ACHN (cell line): ENCODE data around the gene MAPK11.
A peak's percentile ranks its signal among the peaks of the same experiment; 100 is the strongest.

Experiments used
- DNase-seq: peaks from one replicate; pipeline ENCODE4 v3.0.0-alpha.2; 2015
- in situ Hi-C: cut with HindIII; loops from 2 replicates; pipeline ENCODE4 v1.10.0; 2017; ENCODE audit warnings: low sequenced_read_pairs, low pct_ligation_motif_present, low pct_unique_long_range_greater_than_20kb

Gene MAPK11

GRCh38 chr22:50298937-50299784 lies 29.0 kb upstream of the MAPK11 start:
- in situ Hi-C loops = no loop called here
- DNase-seq = no peak

- no peak for DNase-seq
- in situ Hi-C loops = no loop called here
Measured at GRCh38 chr22:50298266-50298637, 28.1 kb upstream of the MAPK11 start.

- DNase-seq = no peak
- in situ Hi-C loops = no loop called here
Measured at GRCh38 chr22:50297510-50298265, 27.5 kb upstream of the MAPK11 start.

GRCh38 chr22:50296658-50297490 lies 26.7 kb upstream of the MAPK11 start:
- in situ Hi-C loops = no loop called here
- no peak for DNase-seq

- no peak for DNase-seq
- in situ Hi-C loops = no loop called here
Measured at GRCh38 chr22:50294319-50294656, 24.1 kb upstream of the MAPK11 start.

GRCh38 chr22:50293441-50294318 lies 23.5 kb upstream of the MAPK11 start:
- peak; percentile 80 for DNase-seq
- in situ Hi-C loops = no loop called here

GRCh38 chr22:50292643-50293440 lies 22.7 kb upstream of the MAPK11 start:
- peak; percentile 49 for DNase-seq
- in situ Hi-C loops = no loop called here

- in situ Hi-C loops = no loop called here
- DNase-seq = no peak
Measured at GRCh38 chr22:50289942-50290630, 19.9 kb upstream of the MAPK11 start.

GRCh38 chr22:50289151-50289941 lies 19.2 kb upstream of the MAPK11 start:
- no peak for DNase-seq
- in situ Hi-C loops = no loop called here

- in situ Hi-C loops = no loop called here
- DNase-seq = no peak
Measured at GRCh38 chr22:50287731-50288130, 17.6 kb upstream of the MAPK11 start.

- DNase-seq = no peak
- in situ Hi-C loops = no loop called here
Measured at GRCh38 chr22:50286701-50287318, 16.6 kb upstream of the MAPK11 start.

- in situ Hi-C loops = no loop called here
- DNase-seq = no peak
Measured at GRCh38 chr22:50286275-50286674, 16.1 kb upstream of the MAPK11 start.

- in situ Hi-C loops = no loop called here
- DNase-seq = no peak
Measured at GRCh38 chr22:50285568-50286229, 15.5 kb upstream of the MAPK11 start.

- in situ Hi-C loops = no loop called here
- DNase-seq = no peak
Measured at GRCh38 chr22:50284479-50284878, 14.3 kb upstream of the MAPK11 start.

- DNase-seq = no peak
- in situ Hi-C loops = no loop called here
Measured at GRCh38 chr22:50283821-50284220, 13.6 kb upstream of the MAPK11 start.
